ES-I3 (cell line): ENCODE data around the gene GABRA6.

ENCODE experiments used
- H3K36me3 ChIP-seq: 2 replicates; pipeline ENCODE4 v1.6.1; 2013; ENCODE audit warnings: mild to moderate bottlenecking, low read length, control low read depth, moderate library complexity; ENCODE audit not compliant: insufficient read depth
- H3K4me1 ChIP-seq: 2 replicates; pipeline ENCODE4 v1.6.1; 2013; ENCODE audit warnings: mild to moderate bottlenecking, control low read depth, low read length; ENCODE audit not compliant: insufficient read depth
- H3K9ac ChIP-seq: 2 replicates; pipeline ENCODE4 v1.6.1; 2013; ENCODE audit warnings: low read depth, mild to moderate bottlenecking, low read length, moderate library complexity
- H3K9me3 ChIP-seq: 2 replicates; pipeline ENCODE4 v1.6.1; 2013; ENCODE audit warnings: mild to moderate bottlenecking, low read length, moderate library complexity; ENCODE audit not compliant: control insufficient read depth, insufficient read depth

GABRA6 gene

DNA sequence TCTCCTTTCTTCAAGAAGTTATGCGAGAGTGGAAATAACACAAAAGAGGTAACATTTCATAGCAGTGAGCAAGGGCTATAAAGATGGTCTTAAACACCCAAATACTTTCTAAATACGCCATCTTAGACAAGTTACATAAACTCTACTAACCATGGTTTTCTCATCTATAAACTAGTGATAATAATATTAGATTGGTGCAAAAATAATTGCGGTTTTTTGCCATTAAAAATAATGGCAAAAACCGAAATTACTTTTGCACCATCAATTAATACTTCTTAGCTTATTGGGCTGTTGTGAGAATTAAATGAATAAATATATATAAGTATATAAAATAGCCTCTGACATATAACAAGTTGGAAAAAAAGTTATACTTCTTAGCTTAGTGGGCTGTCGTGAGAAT, 23.7 kb downstream of the GABRA6 start:
- H3K4me1 ChIP-seq, result no peaks in the 10 kb centered on the region
- H3K9ac ChIP-seq, result no peak overlapping the region
- no peaks in the 10 kb centered on the region for H3K9me3 ChIP-seq
- H3K36me3 ChIP-seq, result no peaks in the 10 kb centered on the region

DNA sequence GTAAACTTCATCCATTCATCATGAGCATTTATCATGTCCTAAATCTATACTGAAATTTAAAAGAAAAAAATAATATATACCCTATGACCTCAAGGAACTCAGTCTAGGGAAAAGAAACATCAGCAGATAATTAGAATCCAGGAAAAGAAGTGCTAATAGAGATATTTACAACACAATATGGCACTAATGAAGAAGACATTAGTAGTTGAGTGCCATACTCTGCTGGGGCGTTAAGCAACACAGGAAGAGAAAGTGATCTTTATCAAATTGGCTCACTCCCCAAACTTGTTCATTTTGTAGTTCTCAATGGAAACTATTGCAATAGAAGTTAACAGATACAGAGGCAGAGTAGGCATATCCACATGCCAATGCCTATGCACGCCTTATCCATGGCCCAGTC, 27.5 kb downstream of the GABRA6 start:
- no peaks in the 10 kb centered on the region for H3K4me1 ChIP-seq
- no peaks in the 10 kb centered on the region for H3K36me3 ChIP-seq
- H3K9me3 ChIP-seq, result no peaks in the 10 kb centered on the region
- no peak overlapping the region for H3K9ac ChIP-seq

DNA sequence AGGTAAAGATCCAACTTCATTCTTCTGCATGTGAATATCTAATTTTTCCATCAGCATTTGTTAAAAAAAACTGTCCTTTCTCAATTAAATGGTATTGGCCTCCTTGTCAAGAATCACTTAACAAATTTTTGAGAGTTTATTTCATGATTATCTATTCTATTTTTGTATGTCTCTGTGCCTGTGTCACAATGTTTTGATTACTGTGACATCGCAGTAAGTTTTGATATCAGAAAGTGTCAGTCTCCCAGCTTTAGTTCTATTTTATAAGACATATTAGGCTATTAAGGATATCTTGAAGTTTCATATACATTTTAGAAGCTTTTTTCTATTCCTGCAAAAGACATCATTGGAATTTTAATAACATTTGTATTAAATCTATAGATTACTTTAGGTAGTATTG, 33.6 kb downstream of the GABRA6 start:
- no peak overlapping the region for H3K9ac ChIP-seq
- H3K36me3 ChIP-seq, result no peaks in the 10 kb centered on the region
- no peaks in the 10 kb centered on the region for H3K9me3 ChIP-seq
- H3K4me1 ChIP-seq, result no peaks in the 10 kb centered on the region

DNA sequence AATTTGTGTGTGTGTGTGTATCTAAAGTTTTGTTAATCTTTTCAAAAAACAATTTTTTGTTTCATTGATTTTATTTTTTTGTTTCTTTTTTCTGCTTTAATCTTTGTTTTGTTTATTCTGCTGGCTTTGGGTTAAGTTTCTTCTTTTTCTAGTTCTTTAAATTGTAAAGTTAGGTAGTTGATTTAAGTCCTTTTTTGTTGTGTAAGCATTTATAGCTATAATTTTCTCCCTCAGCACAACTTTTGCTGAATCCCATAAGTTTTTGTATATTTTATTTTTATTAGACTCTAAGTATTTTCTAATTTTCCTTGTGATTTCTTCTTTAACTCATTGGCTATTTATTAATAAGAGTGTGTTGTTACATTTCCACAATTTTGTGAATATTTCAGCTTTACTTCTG, 34.9 kb downstream of the GABRA6 start:
- Histone ChIP-seq H3K36me3 (no peaks in the 10 kb centered on the region), H3K9me3 (no peaks in the 10 kb centered on the region)

DNA sequence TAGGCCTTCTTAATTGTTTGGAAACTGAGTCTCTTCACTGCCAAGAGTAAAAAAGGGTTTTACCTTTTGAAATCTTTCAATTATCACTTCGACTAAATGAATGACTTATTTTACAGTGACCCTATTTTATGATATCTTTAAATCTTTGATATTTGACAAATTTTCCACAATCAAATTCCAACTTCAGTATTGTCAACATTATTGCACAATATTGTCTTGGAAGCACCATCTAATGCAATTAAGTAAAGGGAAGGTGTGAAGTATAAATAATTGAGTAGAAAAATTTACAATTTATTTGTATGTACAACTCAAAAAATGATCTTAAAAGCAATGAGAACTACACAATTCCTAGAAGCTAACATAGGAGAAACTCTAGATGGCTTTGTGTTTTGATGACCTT, 49.2 kb downstream of the GABRA6 start:
- no peaks in the 10 kb centered on the region for H3K4me1 ChIP-seq
- no peaks in the 10 kb centered on the region for H3K9me3 ChIP-seq
- no peaks in the 10 kb centered on the region for H3K36me3 ChIP-seq
- no peak overlapping the region for H3K9ac ChIP-seq

More for the DNA sequence above, 34.9 kb downstream of the GABRA6 start:
- Histone ChIP-seq H3K9ac (no peak overlapping the region), H3K4me1 (no peaks in the 10 kb centered on the region)

DNA sequence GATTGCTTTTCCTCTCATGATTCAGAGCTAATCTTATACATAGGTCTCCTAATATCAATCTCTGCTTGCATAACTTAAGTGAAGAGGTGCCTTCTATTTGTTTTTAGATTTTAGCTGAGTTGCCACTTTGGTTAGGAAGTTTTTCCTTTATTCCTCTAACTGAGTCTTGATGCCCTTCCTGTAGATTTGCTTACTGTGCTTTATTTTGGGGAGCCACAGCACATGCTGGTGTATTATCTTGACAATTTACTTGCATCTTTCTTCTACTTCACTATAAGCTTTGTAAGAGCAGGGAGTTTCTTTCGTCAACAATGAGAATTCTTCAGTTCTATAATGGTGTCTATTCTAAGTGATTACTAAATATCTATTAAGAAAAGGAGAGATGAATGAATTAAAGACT, 54.9 kb downstream of the GABRA6 start:
- Histone ChIP-seq H3K4me1 (no peaks in the 10 kb centered on the region), H3K9me3 (no peaks in the 10 kb centered on the region), H3K36me3 (no peaks in the 10 kb centered on the region), H3K9ac (no peak overlapping the region)

DNA sequence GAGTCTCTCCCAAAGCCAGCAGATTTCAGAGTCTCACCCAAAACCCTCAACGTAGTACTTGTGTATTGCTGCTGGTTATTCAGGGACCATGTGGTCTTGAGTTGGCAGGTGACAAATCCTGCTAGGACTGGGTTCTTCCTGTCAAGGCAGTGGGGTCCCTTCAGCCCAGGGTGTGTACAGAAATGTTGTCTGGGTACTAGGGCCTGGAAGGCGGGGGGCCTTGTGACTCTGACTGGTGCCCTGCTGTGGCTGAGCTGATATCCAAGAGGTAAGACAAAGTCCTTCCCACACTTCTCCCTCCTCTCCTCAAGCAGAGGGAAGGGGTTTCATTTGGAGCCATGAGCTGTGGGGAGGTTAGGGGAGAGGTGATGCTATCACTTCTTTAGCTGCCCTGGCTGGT, 58.8 kb downstream of the GABRA6 start:
- Histone ChIP-seq H3K9me3 (no peaks in the 10 kb centered on the region), H3K36me3 (no peaks in the 10 kb centered on the region), H3K4me1 (no peaks in the 10 kb centered on the region), H3K9ac (no peak overlapping the region)

DNA sequence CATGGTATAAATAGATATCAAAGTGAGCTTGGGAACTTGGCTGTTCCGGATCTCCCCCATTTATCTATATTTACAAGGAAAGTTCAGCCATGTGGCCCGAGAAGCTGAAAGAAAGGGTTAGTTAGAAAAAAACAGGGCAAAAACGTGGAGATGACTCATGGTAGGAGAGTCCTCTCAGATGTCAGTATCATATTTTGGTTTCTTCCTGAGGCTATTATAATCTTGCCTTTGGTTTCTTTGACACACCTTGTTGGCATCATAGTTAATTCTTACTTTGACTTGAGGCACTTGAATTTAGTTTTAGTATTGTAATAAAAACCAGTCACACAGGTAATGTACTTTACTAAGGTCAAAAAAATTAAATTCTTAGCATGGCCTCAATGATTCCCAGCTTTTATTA, 59.9 kb downstream of the GABRA6 start:
- Histone ChIP-seq H3K9me3 (no peaks in the 10 kb centered on the region), H3K9ac (no peak overlapping the region), H3K4me1 (no peaks in the 10 kb centered on the region), H3K36me3 (no peaks in the 10 kb centered on the region)

DNA sequence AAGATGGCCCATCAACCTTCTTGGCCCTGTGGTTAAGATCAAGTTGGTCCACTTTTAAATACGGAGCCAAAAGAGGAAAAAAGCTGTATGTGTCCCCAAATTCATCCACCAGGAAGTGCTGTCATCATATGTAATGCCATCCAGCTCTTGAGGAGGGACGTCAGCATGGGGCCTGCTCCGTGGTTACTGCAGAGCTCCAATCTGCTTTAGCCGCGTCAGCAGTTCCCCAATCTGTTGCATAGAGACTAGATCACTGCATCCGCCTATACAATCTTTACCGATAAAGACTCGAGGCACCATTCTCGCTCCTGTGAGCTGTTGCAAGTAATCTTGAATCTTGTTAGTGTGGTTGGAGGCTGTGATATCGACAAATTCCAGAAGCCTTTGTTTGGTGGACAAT, 65.7 kb downstream of the GABRA6 start:
- no peak overlapping the region for H3K9ac ChIP-seq
- H3K4me1 ChIP-seq, result no peaks in the 10 kb centered on the region
- H3K36me3 ChIP-seq, result no peaks in the 10 kb centered on the region
- H3K9me3 ChIP-seq, result no peaks in the 10 kb centered on the region
